HG02938 (cell line): Measurements from ENCODE around the gene TLCD5.

Experiments used
- ATAC-seq: cut with Tn5 transposase; IDR thresholded peaks from one replicate; pipeline ENCODE4 v1.9.1; 2021; ENCODE audit warnings: mild to moderate bottlenecking, moderate library complexity; ENCODE audit not compliant: unreplicated experiment

The TLCD5 gene

DNA sequence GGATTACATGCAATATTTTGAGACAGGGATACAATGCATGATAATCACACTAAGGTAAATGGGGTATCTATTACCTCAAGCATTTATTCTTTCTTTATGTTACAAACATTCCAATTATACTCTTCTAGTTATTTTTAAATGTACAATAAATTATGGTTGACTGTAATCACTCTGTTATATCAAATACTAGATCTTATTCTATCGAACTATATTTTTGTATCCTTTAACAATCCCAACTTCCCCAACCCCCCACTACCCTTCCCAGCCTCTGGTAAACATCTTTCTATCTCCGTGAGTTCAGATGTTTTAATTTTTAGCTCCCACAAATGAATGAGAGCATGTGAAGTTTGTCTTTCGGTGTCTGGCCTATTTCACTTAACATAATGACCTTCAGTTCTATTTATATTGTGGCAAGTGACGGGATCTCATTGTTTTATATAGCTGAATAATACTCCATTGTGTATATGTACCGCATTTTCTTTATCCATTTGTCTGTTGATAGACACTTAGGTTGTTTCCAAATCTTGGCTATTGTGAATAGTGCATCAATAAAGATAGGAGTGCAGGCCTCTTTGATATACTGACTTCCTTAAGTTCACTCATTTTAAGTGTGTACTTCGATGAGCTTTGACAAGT lies 51.6 kb downstream of the TLCD5 start:
- no peak for ATAC-seq

DNA sequence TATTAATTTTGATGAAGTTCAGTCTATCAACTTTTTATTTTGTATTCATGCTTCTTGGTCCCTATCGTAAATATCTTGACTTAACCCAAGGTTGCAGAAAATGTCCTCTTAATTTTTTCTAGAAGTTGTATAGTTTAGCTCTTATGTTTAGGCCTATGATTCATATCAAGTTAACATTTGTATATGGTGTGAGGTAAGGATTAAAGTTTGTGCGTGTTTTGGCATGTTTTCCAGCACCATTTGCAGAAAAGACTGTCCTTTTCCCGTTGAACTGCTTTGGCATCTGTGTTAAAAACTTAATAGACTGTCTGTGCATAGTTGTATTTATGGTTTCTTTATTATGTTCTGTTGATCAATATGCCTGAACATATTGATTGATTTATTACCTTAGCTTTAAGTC lies 53.4 kb downstream of the TLCD5 start:
- no peak for ATAC-seq

DNA sequence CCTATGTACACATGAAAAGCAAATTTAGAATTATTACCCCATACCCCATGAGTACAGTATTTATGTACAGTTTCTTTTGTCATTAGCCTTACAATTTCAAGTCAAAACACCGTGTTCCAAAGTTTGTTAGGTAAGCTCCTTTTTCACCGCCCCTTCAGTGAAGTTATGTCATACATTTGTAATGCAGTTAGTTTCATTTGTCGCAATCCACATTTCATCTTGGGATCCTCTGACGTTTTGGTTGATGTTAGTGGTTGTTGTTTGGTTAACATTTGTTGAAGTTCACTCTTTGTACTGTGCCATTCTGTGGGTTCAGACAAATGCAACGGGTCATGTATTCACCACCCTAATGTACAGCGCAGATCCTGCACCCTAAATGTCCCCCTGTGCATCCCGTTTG lies 56.3 kb downstream of the TLCD5 start:
- no peak for ATAC-seq
